HG02642 (cell line): ENCODE data around the gene CCL23.
"Not testable (repeated sequence)": the region's sequence is repeated elsewhere in the genome, so short reads cannot be mapped to it uniquely, and the experiment has no call there.

Experiments
- ATAC-seq: cut with Tn5 transposase; IDR thresholded peaks from one replicate; pipeline ENCODE4 v1.9.1; 2021; ENCODE audit warnings: mild to moderate bottlenecking; ENCODE audit not compliant: unreplicated experiment, poor library complexity

Gene CCL23, protein sequence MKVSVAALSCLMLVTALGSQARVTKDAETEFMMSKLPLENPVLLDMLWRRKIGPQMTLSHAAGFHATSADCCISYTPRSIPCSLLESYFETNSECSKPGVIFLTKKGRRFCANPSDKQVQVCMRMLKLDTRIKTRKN

DNA sequence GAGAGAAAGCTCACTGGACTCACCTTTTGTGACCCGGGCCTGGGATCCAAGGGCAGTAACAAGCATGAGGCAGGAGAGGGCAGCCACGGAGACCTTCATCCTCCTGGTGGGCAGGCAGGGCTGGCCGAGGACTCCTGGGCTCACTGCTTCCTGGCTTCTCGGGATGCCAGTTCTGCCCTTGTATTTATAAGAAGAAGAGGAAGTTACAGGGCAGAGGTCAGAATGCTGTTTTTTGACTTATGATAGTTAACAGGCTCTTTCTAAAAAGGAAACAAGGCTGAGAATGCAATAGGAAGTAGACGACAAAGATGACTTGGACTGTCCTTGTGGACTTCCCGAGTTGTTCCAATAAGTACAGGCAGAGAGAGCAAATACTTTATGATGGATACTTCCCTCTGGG is at the start of gene CCL23:
TSS of gene CCL23 (minus strand) at position 174 of the 400 bp plus-strand sequence. CDS start at position 99, 75 bp downstream.
- ATAC-seq: no peak

DNA sequence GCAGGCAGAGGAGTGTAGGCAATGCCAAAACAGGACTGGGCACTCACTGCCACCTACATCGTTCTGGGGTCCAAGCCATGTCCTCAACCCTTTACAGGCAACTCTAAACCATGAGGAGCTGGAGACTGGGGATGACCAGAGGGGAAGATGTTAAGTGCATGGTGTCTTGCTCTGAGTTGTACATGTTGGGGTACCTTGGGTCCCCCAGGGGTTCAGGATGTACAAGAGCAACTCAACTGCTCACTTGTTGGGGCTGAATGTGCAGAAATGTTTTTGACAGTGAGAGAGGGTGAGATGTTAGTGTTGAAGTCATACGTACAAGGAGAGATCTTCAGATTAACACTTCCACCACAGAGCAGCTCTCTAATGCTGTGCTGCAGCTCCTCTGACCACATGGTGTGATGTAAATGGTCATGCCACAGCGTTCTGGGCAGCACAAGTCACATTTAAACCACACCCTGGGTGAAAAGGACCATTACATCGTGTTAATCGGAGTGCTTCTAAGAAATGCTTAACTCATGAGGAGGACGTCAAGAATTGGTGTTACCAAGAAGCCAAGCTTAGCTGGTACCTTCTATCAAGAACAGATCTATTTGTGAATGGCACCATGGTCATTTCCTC is 48.7 kb upstream of the CCL23 start:
- ATAC-seq: no peak

DNA sequence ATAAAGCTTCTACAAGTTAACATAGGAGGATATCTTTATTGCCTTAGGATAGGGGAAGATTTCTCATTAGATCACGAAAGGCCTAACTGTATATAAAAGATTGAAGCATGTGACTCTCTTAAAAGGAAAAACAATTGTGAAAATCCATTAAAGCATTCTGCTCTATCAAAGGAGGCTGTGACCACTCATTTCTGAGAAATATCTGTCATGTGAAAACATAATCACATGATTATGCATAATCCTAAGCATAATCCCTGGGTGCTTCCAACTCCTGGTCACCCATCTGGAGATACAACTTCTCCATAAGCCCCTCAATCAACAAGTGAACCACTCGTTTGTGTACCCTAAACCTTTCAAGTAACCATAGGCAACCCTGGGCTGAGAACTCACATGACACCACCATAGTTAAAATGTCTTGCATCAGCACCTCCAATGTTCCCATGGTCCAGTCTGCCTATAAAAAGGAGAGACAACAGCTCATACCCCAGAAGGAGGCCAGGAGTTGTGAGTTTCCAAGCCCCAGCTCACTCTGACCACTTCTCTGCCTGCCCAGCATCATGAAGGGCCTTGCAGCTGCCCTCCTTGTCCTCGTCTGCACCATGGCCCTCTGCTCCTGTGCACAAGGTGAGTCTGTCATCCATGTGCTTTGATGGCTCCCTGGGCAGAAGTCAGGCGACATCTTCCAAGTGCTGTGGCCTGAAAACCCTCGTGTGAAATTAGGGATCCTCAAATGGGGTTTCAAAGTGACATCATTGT is 46.2 kb upstream of the CCL23 start, which contains the start of gene CCL18:
TSS of gene CCL18 (plus strand) at position 487 of the 756 bp plus-strand sequence. CDS start at position 558, 71 bp downstream.
- ATAC-seq: no peak

DNA sequence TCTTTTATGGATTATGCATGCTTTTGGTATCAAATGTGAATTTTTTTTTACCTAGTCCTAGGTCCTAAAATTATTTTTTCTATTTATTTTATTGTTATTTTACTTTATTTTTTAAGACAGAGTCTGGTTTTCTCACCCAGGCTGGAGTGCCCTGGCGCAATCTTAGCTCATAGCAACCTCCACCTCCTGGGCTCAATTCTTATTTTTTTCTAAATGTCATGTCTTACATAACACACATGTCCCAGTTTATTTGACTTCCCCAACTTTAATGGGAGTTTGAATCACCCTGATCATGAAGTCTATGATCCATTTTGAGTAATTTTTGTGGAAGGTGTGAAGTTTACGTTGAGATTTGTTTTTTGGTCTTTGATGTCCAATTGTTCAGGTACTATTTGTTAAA is 43.0 kb upstream of the CCL23 start:
- no peak for ATAC-seq

DNA sequence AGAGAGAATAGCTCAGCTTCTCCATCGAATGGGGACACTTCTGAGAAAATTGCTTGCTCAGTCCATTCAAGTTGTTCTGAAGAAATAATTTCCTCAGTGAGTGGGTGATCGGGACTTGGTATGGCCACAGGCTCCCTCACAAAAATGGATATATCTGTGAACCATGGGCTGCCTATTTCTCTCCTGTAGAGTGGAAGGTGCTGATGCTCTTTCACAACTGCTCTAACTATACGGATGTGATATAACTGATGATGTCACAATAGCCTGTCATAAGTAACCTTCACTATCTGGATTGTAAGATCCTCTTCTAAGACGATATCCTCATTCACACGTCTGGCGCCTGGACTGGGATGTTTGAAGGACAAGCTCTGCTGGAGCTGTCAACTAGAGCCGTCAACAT is 41.6 kb upstream of the CCL23 start:
- no peak for ATAC-seq

DNA sequence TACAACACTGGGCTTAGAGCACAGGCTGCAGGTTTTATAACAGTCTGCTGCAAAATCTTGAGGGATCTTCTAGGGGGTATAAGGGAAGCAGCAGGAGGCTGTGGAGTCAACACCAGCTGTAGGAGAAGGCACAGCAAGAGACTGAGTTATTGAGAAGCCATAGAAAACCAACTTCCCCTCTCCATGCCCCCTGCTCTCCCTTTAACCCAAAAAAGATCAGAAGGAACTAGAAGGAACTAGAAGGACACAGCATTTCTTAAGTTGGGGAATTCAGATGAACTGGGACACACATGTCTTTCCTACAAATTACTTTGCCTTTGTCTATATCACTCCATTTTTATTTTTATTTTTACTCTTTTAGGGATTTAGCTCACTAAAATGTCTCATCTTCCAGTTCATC is 40.1 kb upstream of the CCL23 start:
- no peak for ATAC-seq

DNA sequence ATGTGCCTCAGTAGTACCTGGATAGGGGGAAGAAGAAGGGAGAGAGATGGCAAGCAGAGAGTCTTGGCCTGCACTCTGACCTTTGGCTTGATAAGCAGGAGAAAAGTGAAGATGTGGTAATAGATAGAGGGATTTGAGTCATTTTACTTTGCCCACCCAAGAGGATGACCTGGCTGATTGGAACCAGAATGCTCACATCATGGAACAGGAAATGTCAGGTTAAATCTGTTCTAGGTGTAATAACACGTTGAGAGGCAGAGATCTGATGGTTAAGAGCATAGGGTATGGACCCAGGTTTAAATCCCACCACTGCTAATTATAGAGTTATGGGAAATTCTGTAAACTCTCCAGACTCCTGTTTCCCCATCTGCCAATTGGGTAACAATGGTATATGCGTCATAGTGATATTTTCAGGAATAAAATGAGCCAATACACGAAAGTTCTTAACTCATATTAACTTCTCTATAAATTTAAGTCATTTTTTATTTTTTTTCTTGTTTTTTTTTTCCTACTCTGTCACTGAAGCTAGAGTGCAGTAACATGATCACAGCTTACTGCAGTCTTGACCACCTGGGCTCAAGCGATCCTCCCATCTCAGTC is 38.2 kb upstream of the CCL23 start:
- ATAC-seq: no peak

DNA sequence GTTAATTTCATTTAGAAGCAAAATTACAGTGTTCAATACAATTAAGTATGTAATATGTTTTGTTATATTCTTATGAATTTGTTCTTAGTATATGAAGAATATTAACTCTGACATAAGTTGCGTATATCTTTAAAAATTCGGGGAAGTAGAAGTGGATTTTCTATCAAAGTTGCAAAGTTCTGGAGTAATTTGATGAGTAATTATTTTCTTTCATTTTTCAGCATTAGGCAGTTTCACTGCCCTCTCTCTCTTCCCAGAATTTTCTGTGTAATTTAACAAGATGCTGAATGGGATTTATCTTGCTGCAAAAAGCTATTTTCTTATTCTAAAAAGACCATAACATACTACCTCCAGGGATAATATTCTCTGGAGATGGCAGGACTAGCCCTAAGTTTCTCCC is 37.4 kb upstream of the CCL23 start:
- no peak for ATAC-seq

DNA sequence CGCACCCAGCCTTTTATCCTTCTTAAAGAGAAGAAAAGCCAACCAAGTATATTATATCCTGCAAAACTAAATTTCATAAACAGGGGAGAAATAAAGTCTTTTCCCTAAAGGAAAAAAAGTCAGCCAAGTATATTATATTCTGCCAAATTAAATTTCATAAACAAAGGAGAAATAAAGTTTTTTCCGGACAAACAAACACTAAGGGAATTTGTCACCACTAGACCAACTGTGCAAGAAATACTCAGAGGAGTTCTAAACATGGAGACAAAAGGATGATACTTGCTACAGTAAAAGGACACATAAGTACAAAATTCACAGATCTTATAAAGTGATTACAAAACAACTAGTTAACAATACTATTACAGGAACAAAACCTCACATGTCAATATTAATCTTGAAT is 31.9 kb upstream of the CCL23 start:
- ATAC-seq: no peak

DNA sequence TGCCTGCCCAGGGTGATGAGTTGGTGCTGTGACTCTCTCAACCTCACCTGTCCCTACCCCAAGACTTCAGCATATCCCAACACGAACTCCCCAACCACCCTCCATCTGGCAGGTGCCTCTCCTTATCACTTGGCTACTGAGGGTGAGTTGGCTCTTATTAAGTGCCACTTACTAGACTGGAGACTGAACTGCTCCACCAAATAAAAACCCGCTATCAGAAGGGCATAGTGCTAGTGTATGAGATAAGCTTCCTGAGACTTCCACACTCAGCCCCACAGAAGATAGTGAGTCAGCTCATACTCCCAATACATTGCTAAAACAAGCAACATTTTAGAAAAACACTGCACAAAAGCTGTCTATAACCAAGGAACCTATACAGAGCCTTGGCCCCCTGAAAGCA is 30.3 kb upstream of the CCL23 start:
- ATAC-seq: no peak

DNA sequence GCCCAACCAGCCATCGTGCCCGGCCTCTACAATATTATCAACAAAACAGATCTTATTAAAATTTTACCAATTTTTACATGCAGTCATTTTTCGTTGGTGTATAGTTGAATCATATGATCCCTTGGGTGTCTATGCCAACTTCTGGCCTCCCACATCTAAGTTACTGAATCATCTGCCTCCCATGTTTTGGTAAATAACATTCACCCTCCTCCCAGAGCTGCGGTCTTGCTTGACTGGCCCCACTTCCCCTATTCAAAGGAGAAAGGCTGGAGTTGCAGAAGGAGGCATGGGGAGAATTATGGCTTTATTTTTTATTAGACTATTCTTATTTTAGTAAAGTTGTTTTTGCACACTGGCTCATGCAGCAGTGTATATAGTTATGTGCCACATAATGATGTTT is 18.5 kb upstream of the CCL23 start:
- no peak for ATAC-seq

DNA sequence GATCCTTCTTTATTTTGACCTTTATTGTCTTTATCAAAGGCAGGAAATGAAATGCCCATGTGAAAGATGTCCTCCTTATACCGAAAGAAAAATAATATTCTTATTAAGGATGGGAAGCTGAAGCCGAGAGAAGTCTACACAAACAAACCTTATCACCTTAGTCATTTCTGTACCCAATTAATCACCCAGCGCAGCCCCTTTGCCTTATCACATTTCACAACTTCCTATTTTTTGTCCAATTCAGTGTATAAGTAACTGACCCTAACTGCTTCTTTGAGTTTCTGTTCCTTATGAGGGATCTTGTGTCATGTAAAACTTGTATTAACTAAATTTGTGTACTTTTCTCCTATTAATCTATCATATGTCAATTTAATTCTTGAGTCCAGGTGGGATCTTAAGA is 16.4 kb upstream of the CCL23 start:
- no peak for ATAC-seq

DNA sequence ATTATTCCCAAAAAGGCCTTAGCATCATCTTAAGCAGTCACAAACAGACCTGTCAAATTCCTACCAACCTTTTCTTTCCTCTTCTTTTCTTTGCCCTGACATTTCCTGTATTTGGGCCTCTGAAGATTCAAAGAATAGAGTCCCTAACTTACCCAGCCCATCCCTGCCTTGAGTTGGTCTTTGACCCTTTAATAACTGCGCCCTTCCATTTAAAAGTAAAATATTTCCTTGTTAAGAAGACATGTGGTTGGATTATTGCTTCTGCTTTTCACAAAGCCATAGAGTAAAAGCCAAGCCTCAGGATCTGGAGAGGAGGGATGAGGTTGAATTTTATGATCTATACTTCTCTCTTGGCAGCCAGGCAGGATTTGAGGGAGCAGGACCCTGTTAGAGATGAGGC is 13.2 kb upstream of the CCL23 start:
- ATAC-seq: no peak

DNA sequence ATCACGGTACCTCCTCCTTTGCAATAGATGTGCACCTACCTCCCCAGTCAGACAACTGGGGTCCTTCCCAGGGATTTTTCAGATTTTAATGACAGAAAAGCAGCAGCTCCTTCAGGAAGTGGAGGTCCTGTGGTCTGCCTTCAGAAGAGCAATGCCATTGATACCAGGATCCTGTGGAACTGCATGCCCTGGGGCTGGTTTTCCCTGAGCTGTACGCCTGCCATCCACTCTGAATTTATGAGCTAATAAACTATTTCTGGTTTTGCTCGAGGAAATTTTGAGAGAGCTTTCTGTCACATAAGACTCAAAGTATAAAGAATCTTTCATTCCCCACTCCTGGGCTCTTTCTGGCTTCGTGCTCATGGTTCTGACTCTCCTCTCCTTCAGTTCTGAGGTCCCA is 10.0 kb upstream of the CCL23 start:
- no peak for ATAC-seq

DNA sequence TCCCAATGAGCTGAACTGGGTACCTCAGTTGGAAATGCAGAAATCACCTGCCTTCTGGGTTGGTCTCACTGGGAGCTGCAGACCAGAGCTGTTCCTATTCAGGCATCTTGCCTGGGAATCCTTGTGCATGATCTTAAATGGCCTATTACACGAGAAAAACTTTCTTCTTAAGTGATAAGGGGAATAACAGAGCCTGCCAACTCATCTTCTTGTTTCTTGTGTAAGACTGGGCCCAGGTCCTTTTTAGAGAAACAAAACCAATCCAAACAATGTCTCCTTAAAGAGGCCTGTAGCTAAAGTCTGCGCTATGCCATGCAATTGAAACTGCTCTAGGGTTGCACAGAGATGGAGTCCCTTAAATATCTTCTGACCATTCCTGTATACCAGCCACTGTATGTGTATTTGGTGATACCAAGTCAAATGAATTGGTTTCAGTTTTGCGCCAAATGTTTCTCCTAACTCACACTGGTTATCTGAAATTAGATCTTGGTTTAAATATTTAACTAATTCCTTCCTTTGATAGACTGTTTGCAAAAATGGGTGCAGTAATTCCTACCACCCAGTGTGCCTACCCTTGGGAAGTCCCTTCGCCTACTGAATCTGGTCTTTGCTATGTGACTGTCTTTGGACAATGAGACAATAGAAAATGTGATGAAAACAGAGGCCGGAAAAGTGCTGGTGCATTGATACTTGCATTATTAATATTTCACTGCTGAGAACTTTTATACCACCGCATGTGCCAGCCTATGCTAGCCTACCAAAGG is 6.5 kb upstream of the CCL23 start:
- no peak for ATAC-seq

DNA sequence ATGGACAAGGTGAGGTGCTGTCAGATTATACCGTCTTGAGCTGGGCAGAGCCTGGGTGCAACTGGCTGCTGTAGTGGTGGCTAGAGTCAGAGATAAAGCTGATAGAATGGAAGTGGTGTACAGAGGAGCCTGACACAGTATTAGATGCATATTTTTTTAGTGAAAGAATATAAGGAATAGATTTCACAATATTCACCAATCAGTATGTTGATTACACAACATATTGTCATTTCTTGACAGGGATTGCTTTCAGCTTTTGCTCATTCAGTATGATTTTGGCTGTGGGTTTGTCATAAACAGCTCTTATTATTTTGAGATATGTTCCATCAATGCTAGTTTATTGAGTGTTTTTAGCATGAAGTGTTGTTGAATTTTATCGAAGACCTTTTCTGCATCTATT is 1.7 kb upstream of the CCL23 start:
- no peak for ATAC-seq

DNA sequence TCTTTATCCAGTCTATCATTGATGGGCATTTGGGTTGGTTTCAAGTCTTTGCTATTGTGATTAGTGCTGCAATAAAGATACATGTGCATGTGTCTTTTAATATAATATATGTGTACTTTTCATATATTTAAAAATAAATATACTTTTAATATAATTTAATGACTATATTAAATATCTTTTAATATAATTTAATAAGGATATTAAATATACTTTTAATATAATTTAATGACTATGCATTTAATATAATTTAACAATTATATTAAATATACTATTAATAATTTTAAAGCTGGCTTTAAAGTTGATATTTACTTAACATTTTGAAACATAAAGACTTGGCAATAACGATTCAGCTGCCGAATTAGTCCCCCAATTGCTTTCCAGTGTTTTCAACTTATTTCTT is 1.2 kb downstream of the CCL23 start:
- no peak for ATAC-seq

DNA sequence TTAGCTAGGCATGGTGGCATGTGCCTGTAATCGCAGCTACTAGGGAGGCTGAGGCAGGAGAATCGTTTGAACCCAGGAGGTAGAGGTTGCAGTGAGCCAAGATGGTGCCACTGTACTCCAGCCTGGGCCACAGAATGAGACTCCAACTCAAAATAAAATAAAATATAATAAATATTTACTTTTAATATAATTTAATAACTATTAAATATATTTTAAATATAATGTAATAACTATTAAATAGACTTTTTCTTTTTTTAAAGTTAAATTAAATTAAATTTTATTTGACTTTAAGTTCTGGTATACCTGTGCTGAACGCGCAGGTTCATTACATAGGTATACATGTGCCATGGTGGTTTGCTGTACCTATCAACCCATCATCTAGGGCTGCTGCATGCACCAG is 1.9 kb downstream of the CCL23 start:
- ATAC-seq: not testable (repeated sequence)

DNA sequence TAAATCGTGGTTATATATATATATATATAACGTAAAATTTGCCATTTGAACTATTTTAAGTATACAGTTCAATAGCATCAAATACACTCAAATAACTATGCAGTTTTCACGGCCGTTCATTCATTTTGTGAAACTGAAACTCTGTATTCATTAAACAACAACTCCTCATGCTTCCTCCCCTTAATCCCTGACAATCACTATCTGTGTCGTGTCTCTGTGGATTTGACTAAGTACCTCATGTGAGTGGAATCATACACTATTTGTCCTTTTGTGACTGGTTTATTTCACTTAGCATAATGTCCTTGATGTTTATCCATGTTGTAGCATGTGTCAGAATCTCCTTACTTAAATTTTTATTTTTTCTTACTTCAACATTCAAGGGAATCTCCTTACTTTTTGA is 2.8 kb downstream of the CCL23 start:
- ATAC-seq: no peak

DNA sequence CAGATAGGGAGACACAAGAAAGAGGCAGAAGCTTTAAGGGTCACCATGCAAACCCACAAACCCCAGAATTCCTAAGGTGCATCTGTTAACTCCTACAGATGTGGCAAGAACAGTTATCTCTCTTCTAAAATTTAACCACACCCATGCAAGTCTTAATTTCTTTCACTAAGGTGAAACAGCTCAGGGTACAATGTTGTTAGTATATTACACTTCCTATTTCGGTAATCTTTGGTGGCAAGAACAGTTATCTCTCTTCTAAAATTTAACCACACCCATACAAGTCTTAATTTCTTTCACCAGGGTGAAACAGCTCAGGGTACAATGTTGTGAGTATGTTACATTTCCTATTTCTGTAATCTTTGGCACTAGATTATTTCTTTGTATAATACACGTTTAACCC is 6.6 kb downstream of the CCL23 start:
- ATAC-seq: no peak
